ENCODE data around the gene INO80C.

Gene INO80C

GRCh38 chr18:35438480-35439234 is 59.1 kb downstream of the INO80C start:
- H2AFZ ChIP-seq (ENCODE audit: low read length) = no peak overlapping the region
- H3K4me2 ChIP-seq (ENCODE audit: low read length) = no peak overlapping the region
- no peak overlapping the region for H3K4me3 ChIP-seq (ENCODE audit: low read depth, low read length, poor library complexity, severe bottlenecking)
- no peaks in the 10 kb centered on the region for H3K4me1 ChIP-seq (ENCODE audit: insufficient read depth, low read length, severe bottlenecking)
- no peaks in the 10 kb centered on the region for H3K27me3 ChIP-seq (ENCODE audit: insufficient read depth, low read length)
- no peaks in the 10 kb centered on the region for H3K9me2 ChIP-seq (ENCODE audit: low read depth, low read length)
- no peaks in the 10 kb centered on the region for H3F3A ChIP-seq (ENCODE audit: insufficient read depth, low read length)
- H3K27ac ChIP-seq (ENCODE audit: low read depth, low read length, poor library complexity, severe bottlenecking) = no peak overlapping the region
- TF ChIP-seq CTCF (IDR thresholded peaks at IDR 0.05; ENCODE audit: low read length) = no peak
- TF ChIP-seq EZH2 (IDR thresholded peaks at IDR 0.05; ENCODE audit: borderline replicate concordance, low read length) = no peak
- H4K20me1 ChIP-seq (ENCODE audit: insufficient read depth, low read length) = no peaks in the 10 kb centered on the region
- no peaks in the 10 kb centered on the region for H3K36me3 ChIP-seq (ENCODE audit: insufficient read depth, low read length)
- no peaks in the 10 kb centered on the region for H3K79me2 ChIP-seq (ENCODE audit: insufficient read depth, low read length)
- no peak overlapping the region for H3K9ac ChIP-seq (ENCODE audit: low read length)
- H3K9me3 ChIP-seq (ENCODE audit: low read length) = no peaks in the 10 kb centered on the region; the same call in 1 of the 2 replicates

GRCh38 chr18:35437836-35438235 is 59.9 kb downstream of the INO80C start:
- no peak overlapping the region for H3K9ac ChIP-seq (ENCODE audit: low read length)
- no peak overlapping the region for H2AFZ ChIP-seq (ENCODE audit: low read length)

GRCh38 chr18:35436076-35436649 is 61.6 kb downstream of the INO80C start:
- Histone ChIP-seq H3K79me2 (ENCODE audit: insufficient read depth, low read length) (no peaks in the 10 kb centered on the region), H3K27ac (ENCODE audit: low read depth, low read length, poor library complexity, severe bottlenecking) (no peak overlapping the region), H3K4me1 (ENCODE audit: insufficient read depth, low read length, severe bottlenecking) (no peaks in the 10 kb centered on the region), H3K4me2 (ENCODE audit: low read length) (no peak overlapping the region), H3K9me2 (ENCODE audit: low read depth, low read length) (no peaks in the 10 kb centered on the region), H2AFZ (ENCODE audit: low read length) (no peak overlapping the region), H3K27me3 (ENCODE audit: insufficient read depth, low read length) (no peaks in the 10 kb centered on the region), H3K36me3 (ENCODE audit: insufficient read depth, low read length) (no peaks in the 10 kb centered on the region), H4K20me1 (ENCODE audit: insufficient read depth, low read length) (no peaks in the 10 kb centered on the region), H3K9ac (ENCODE audit: low read length) (no peak overlapping the region), H3K4me3 (ENCODE audit: low read depth, low read length, poor library complexity, severe bottlenecking) (no peak overlapping the region), H3K9me3 (ENCODE audit: low read length) (no peaks in the 10 kb centered on the region; the same call in 1 of the 2 replicates), H3F3A (ENCODE audit: insufficient read depth, low read length) (no peaks in the 10 kb centered on the region)
- no peak for TF ChIP-seq EZH2 (IDR thresholded peaks at IDR 0.05; ENCODE audit: borderline replicate concordance, low read length)
- TF ChIP-seq CTCF (IDR thresholded peaks at IDR 0.05; ENCODE audit: low read length) = no peak

More at GRCh38 chr18:35437836-35438235, 59.9 kb downstream of the INO80C start:
- Histone ChIP-seq H3K79me2 (ENCODE audit: insufficient read depth, low read length) (no peaks in the 10 kb centered on the region), H3K9me3 (ENCODE audit: low read length) (no peaks in the 10 kb centered on the region; the same call in 1 of the 2 replicates), H3F3A (ENCODE audit: insufficient read depth, low read length) (no peaks in the 10 kb centered on the region), H3K4me2 (ENCODE audit: low read length) (no peak overlapping the region), H3K4me3 (ENCODE audit: low read depth, low read length, poor library complexity, severe bottlenecking) (no peak overlapping the region), H3K4me1 (ENCODE audit: insufficient read depth, low read length, severe bottlenecking) (no peaks in the 10 kb centered on the region), H3K27me3 (ENCODE audit: insufficient read depth, low read length) (no peaks in the 10 kb centered on the region), H4K20me1 (ENCODE audit: insufficient read depth, low read length) (no peaks in the 10 kb centered on the region), H3K36me3 (ENCODE audit: insufficient read depth, low read length) (no peaks in the 10 kb centered on the region), H3K27ac (ENCODE audit: low read depth, low read length, poor library complexity, severe bottlenecking) (no peak overlapping the region), H3K9me2 (ENCODE audit: low read depth, low read length) (no peaks in the 10 kb centered on the region)
- TF ChIP-seq EZH2 (IDR thresholded peaks at IDR 0.05; ENCODE audit: borderline replicate concordance, low read length) = no peak
- TF ChIP-seq CTCF (IDR thresholded peaks at IDR 0.05; ENCODE audit: low read length) = no peak
